B cell (primary cell): ENCODE data around the gene ABCC9.

Source experiments
- EZH2 ChIP-seq: IDR thresholded peaks from 2 replicates; pipeline ENCODE4 v1.6.1; 2012; ENCODE audit warnings: borderline replicate concordance, low read depth, mild to moderate bottlenecking, moderate library complexity, low read length; ENCODE audit not compliant: insufficient read depth, poor library complexity, severe bottlenecking
- TF ChIP-seq, protein P1 (sequence below): fragments of 200-600 bp; IDR thresholded peaks from one replicate; pipeline ENCODE4 v1.8.0; 2022; ENCODE audit warnings: antibody characterized with exemption, mild to moderate bottlenecking

GRCh38 chr12:21925296-21925913 lies 15.8 kb downstream of the ABCC9 start:
- TF ChIP-seq, protein P1, sequence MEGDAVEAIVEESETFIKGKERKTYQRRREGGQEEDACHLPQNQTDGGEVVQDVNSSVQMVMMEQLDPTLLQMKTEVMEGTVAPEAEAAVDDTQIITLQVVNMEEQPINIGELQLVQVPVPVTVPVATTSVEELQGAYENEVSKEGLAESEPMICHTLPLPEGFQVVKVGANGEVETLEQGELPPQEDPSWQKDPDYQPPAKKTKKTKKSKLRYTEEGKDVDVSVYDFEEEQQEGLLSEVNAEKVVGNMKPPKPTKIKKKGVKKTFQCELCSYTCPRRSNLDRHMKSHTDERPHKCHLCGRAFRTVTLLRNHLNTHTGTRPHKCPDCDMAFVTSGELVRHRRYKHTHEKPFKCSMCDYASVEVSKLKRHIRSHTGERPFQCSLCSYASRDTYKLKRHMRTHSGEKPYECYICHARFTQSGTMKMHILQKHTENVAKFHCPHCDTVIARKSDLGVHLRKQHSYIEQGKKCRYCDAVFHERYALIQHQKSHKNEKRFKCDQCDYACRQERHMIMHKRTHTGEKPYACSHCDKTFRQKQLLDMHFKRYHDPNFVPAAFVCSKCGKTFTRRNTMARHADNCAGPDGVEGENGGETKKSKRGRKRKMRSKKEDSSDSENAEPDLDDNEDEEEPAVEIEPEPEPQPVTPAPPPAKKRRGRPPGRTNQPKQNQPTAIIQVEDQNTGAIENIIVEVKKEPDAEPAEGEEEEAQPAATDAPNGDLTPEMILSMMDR: no peak
- no peak for TF ChIP-seq EZH2
